ENCODE measurements around the gene KRT4.

KRT4 gene

DNA sequence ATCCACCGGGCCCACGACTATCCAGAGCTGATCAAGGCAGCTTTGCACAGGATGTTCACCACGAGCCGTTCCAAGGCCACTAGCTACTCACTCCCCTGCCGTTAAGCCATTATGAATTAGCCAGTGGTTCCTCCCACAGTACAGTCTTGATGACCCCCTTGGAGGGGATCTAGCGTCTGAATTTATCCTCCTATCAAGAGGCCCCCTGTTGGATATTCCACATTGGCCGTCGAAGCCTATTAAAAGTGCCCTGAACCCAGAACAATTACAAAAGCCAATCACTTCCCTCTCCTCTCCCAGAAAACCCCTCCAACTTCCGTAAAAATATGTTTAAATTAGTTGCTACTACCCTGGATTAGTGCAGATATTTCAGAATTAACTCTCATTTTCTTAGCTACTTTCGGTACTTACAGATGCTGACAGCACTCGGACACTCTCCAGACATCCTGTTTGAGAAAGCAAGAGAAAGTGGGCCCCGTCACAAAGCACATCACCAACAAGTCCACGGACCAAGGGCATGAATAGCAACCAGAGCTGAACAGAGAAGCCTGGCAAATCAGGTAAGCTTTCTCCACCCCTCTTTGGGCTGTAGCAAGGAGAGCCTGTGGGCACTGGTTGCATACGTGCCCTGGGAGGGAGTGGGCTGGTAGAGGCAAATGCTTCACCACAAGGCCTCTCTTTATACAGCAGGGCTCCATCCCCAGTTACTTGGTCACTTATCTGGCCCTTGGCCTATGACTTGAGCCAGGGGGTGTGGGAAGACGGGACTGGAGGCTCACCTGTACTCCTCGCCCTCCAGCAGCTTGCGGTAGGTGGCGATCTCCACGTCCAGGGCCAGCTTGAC, 23.3 kb downstream of the KRT4 start:
- DNase-seq = no peak

DNA sequence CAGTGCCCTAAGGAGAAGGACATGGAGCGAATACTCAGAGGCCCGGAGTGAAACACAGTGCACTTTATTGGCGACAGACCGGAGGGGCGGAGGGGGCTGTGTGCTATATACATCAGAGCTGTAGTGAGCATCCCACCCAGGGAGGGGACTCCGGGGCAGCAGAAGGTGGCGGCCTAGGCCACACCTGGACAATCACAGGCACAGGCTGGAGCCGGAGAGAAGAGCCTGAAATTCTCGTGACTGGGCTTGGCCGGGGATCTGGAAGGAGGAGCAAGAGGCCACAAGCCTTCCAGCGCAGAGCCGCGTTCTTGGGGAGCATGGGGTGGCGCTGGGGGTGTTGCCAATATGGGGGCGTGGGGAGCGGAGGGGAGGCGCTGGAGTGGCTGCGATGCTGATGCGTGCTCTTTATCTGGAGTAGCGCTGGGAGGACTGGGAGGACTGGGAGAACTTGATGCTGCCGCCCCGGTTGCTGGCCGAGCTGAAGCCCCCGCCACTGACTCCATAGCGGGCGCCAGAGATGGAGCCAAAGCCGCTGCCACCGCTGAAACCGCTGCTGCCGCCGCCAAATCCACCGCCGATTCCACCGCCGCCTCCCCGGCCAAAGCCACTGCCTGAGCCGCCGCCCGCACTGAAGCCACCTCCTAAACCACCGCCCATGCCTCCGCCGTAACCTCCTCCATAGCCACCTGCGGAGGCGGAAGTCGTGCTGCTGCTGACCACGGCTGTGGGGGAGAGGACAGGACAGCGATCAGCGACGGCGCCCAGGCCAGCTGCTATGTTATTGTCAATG, 24.1 kb downstream of the KRT4 start:
- no peak for DNase-seq

DNA sequence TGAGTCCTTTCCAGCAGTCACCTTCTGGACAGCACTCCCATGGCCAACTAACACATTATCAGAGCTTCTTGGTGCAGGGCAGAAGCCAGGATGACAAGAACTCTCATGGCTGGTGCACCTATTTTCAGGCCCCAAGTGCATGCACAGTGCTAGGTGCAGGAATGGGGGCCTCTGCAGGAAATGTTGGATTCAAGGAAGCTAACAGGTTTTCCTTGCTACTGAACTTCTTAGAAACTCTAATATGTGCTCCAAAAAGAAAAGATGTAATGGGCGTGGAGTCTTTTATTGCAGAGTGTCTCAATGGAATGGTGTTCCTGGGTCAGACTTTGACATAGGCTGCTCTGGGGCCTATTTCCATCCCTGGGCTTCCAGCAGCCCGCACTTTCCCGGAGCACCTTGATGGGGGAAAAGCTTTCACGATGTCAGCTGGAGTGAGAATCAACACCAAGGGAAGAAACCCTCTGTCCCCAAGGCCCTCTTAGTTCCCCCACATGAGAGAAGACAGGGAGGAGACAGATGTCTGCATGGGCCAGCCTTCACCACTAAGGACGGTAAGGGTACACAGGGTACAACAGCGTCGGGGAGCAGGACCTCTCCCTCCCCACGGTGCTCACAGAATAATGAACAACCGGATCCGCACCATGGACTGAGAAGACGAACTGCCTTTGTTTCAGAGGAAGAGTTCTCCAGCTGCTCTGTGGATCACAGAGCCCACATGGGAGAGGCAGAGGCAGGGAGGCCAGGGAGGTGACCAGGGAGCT, 24.9 kb downstream of the KRT4 start:
- no peak for DNase-seq

DNA sequence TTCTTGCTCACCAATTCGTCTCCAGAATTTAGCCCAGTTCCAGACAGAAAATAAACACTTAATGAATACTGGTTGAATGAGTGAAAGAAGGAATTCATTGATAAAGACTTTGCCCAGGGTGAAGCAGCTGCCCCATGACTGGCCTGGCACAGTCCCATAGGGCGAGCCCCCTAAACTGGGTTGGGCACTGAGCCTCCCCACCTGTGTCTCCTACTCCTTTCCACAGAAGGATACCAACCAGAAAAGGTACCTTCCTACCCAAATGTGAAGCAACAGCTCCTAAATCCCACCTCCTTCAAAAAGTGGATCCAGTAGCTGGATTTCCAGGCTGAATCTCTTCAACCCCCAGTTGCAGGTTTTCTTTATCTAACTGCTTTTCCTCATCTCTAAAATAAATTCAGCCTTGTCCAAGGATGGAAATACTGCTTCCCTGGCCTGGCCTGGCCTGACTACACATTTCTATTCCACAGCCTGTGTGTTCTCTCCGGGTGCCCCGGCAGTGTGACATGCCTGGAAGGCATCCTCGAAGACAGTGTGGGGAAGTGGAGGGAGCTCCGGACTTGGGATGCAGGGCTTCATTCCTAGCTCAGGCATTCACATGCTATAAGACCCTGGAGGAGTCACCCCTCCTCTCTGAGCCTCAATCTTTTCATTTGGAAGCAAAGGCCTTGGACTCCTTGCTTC, 25.6 kb downstream of the KRT4 start:
- DNase-seq = no peak

DNA sequence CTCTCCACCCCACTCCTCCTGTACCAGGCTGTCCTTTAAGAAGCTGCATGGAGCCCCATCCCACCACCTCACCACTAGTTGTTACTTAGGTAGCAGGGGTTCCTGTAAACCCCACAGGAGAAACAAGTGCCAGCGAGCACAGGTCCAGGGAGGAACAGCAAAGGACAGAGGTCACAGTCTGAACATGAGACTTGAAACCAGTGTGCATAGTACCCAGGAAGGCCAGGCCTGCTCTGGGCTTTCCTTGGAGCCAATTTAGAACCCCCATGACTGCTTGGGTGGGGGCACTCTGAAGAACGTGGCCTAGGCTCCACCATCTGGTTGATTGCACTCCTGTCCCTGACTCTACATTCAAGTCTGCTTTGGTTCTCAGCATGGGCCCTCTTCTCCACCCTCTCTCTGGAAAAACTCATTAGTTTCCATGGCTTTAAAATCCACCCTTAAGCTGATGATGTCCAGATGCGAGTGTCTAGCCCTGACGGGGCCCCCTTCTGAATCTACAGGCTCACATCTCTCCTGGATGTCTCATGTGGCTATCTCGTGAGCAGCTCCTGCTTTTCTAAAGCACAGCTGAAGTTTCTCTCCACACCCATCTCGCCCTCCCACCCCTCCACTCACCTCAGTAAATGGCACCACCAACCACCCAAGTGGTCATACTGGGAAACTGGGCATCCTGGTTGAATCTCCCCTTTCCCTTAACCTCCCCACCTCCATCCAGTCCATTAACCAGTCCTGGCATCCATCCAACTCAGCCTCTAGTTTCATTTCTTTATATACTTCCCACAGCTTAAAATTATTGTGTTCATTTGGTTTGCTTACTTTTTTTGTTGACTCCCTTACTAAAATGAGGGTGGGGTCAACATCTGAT, 26.4 kb downstream of the KRT4 start:
- no peak for DNase-seq

DNA sequence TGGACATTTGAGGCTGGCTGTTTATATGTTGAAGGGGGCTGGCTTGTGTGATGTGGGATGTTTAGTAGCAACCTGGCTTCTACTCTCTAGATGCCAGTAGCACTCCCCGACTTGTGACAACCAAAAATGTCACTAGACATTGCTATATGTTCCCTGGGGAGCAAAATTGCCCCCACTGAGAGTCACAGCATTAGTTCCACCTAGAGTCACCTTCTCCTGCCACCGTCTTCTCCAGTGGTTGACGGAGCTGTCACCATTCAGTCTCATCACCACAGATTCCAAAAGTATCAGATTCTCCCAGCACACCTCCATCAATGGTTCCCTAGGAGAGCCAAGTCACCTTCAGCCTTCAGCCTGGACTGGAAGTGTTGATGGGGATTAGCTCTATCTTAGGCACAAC, 29.0 kb downstream of the KRT4 start:
- DNase-seq = no peak

DNA sequence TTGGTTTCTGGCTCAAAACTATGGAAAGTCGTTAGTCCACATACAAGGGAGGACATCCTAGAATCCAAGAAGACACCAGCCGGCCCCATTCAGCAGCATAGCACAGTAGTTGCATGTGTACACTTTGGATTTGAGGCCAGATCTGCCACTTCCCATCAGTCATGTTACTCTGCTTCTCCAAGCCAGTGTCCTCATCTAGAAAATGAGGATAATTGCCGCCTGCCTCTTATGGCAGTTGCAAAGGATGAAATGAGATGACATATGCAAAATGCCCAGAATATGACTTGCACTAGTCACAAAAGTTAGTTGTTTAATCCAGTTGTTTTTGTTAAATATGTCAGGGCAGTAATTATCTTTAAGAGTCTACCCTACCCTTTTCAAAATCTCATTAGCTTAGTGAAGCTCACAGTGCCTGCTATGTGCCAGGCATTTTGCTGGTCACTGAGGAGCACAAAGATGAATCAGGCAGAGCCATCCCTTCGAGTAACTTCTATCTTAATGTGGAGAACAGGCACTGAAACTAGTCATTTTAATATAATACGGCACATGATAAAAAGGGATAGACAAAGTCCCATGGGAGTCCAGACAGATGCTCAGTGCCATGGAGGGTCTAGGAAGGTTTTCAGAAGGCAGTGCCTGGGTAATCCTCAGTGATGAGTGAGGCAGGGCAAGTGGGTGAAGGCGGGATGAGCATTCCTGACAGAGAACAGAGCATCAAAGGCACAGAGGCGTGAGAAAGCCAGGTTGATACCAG, 30.2 kb downstream of the KRT4 start:
- DNase-seq = no peak

DNA sequence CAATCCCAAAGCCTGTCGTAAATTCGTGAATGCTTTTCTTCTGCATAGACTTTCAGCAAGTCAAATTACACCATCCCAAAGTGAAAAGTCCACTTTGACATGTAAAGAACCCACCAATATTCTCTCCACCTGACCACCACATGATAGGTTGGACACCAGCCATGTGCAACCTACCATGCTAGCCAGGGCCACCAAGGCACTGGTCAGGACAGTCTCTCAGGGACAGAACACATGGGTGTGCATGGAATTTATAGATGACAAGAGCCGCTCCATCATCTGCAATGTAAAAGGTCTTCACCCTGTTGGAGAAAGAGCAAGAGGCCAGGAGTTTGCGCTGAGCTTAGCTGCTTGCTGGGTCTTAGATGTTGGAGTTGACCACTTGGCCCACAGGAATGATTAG, 31.4 kb downstream of the KRT4 start:
- DNase-seq = no peak

DNA sequence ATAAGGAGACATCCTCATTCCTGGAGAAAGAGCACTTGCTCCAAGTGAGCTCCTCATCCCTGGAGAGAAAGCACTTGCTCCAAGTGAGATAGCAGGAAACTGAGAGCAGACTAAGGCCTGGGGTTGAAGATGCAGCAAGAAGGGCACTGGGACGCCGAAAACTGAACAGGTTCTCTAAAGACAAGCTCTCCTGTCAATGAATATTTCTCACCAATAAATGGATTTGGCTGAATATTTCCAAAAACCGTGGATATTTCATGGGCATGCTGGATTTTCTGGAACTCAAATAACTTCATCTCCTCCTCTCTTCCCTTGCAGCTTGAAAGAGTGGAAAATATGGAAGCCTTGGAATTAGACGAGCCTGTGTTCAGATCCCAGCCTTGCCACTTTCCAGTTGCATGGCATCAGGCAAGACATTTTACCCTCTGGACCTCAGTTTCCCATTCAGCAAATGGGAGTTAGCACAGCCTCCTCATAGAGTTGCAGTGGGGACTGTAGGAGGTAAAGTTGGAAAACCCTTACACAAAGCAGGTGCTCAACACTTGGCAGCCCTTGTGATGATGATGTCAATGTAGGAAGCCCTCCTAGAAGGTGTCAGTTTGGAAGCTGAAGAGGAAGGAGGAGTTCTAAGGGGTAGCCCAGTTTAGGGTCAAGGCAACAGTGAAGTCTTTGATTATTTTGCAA, 32.4 kb downstream of the KRT4 start:
- no peak for DNase-seq

DNA sequence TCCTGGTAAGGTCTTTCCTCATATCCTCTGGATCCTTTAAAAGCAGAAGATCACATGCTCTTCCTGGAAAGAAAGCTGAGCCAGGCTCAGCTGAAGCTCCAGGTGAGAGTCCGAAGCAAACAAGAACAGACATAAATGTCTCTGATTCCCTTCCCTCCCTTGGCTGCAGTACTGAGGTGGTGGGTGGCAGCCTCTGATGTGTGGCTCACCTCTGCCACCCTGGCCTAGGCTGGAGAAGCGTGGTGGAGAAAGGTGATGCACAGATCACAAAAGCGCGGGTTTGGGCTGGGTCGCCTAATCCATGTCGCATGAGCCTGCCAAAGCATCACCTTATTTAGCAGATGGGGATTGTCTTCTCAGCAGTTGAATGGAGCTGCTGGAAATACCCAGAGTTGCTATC, 34.0 kb downstream of the KRT4 start:
- DNase-seq = no peak

DNA sequence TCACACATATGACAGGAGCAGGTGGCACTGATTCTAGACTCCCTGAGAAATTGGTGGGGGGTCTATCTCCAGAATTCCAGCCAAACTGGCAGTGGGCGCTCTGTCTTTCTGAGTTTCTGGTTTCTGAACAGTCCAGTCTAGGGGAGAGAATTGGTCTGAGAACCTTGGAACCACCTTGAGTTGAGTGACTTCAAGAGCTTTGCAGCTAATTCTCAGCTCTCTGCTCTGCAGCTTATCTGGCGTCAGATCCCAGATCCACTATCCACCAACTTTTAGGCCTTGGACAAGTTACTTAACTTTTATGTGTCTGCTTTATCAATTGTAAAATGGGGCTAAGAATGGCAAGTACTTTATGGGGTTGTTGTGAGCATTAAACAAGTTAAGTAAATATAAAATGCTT, 35.1 kb downstream of the KRT4 start:
- DNase-seq = no peak

DNA sequence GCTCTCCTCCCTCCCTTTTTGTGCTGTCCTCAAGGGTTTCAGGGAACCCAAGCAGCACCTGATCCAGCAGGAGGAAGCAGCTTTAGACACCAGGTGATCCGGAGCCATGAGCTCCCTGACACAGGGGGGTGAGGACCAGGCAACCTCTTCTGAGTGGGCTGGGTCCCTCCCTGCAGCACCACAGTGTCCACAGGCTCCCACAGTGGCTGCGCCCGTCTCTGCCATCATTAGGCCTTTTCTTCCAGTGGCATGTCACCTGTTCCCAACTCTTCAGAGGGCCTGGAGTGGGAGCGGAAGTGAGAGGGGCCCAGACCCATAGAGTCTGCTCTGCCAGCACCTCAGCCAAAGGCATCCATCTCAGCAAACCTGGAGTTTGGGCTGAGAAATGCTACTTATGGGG, 36.4 kb downstream of the KRT4 start:
- DNase-seq = no peak

DNA sequence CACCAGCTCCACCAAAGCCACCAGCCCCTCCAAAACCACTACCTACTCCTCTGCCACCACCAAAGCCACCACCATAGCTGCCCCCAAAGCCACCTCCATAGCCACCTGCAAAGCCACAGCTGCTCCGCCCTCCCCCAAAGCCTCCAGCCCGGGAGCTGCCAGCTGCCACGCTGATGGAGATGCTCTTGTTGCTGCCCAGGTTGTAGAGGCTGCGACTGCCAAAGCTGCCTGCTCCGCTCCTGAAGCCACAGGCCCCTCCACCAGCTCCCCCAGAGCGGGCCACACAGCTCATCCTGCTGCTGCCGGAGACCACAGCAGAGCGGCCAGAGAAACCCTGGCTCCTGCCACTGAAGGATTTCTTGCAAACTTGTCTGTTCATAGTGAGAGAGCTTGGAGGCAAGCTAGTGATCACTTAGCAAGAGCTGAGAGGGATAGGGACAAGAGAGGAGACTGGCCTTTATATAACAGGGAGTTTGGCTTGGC, 37.0 kb downstream of the KRT4 start, which contains the start of gene KRT76:
Gene KRT76 (minus strand): TSS at position 433 of the 483 bp plus-strand sequence. CDS start 54 bp downstream, at position 379.
- no peak for DNase-seq

DNA sequence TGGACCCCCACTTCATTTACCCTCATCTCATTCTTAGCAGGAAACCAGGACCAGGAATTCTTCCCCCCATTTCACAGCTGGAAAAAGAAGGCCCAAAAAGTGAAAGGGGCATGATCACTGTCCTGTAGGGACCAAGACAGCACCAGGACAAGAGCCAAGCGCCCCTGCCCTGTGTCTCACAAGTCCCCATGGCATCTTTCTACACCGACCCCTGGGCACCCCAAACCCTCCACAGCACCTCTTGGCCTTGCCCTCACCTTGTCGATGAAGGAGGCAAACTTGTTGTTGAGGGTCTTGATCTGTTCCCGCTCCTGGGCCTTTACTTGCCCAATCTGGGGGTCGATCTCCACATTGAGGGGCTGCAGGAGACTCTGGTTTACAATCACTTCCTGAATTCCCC, 37.5 kb downstream of the KRT4 start:
- no peak for DNase-seq

DNA sequence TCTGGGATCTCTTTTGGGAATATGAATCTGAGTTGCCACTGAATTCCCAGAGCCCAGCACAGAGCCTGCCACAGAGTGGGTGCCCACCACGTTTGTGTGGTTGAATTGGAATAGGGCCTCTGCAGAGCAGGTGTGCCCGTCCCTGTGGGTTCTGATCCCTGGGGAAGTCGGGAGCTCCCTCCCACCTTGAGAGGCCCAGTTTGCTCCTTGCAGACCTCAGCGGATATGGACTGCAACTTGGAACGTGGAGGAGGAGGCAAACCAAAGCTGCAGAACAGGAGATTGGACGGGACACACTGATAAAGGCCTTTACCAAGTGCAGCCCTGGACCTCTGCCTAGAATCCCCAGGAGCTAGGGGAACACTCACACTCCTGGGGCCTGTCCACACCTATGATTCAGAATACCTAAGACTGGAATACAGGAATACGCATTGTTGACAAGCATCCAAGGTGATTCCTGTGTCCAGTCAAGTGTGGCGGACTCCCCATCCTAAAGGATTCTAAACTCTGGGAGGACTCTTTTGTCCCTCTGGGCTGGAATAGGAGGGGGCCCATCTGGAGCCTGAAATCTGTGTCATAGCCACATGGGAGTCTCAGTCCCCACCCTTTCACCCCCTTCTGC, 39.2 kb downstream of the KRT4 start:
- no peak for DNase-seq

DNA sequence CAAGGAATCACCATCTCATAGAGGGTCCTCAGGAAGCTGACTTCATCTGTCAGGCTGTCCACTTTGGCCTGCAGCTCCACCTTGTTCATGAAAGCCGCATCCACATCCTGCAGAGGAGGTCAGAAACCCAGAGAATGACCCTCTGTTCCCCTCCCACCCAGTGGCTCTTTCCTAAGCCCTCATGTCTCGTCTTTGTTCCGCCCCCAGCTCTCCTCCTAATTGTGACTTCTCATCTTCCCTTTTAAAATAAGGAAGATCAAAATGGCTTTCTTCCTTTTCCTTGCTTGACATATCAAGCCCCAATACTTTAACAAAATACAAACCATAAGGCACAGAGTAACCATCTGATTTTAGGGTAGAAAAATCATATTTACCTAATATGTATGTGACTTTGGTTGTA, 41.1 kb downstream of the KRT4 start:
- no peak for DNase-seq

DNA sequence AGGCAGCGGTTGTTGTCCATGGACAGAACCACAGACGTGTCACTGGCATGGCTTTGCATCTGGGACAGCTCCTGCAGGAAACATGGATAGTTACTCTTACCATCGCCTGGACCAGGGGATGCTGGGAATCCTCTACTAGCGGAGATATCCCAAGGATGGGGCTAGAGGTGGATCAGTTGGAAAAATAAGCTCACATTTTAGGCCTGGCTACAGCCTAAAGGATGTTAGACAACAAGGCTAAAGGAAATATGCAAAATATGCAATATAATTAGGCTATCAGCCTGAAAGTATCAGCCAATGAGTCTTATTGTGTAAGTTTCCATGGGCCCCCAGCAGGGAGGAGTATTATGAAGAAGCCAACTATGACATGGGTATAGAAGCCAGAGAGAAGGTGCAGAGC, 41.7 kb downstream of the KRT4 start:
- DNase-seq = no peak

DNA sequence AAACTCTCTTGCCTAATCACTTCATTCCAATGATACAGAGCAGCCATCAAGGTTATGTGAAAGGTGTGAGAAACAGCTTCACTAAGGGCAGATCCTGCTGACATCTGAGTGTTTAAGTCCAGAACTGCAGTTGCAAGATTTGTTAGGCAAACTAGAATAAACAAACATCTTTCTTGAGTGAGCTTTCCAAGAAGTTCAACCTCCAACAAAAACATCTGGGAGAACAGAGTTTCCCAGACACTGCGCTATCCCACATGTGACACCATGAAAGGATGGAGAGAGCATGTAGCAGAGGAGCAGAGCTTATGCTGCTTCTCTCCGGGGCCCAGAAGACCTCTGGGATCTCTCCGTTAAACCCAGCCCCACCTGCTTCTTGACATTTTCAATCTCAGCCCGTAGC, 42.4 kb downstream of the KRT4 start:
- no peak for DNase-seq

DNA sequence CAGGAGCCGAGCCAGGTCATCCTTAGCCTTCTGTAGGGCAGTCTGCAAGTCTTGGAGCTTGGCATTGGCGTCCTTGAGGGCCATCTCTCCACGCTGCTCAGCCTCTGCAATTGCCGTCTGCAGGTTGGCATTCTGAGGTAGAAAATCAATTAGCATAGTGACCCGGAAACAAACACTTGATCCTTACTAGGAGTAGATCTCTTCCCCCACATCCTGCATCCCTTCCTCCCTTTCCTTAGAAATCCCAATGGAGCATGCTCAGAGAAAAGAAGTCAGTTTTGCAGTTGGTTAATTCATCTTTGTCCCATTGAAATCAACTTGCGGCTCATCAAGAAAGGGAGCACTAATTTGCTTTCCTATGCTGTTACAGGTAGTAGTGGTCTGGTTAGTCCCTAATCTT, 42.8 kb downstream of the KRT4 start:
- no peak for DNase-seq

DNA sequence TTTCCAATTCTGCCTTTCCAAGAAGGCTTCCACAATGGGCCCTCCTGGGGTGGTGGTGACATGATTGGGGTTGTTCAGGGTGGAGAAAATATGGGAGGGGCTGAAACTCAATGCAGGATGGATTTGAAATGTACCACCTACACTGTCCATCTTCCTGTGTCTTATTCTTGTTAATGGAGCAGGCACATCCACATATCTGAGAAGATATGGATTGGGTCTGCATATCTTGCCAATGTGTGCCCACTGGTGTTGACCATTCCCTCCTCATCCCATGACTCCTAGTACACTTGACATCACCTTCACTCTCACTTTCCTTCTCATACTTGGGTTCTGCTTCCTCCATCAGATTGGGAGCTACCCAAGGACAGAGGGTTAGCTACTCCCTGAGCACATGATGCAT, 44.0 kb downstream of the KRT4 start:
- DNase-seq = no peak
